PFSK-1 (cell line): Measurements from ENCODE around the gene PLAAT3.

Experiments
- FOXP2 ChIP-seq: optimal IDR thresholded peaks from 2 replicates; pipeline ENCODE3; 2011; ENCODE audit warnings: borderline replicate concordance, control low read depth, inconsistent platforms; ENCODE audit not compliant: insufficient read depth; ENCODE audit errors: extremely low read length, extremely low read depth
- POLR2AphosphoS5 ChIP-seq: IDR thresholded peaks from 2 replicates; pipeline ENCODE4 v1.6.1; 2012; ENCODE audit warnings: low read depth, mild to moderate bottlenecking, control low read depth, low read length, moderate library complexity
- REST ChIP-seq, 2 experiments: IDR thresholded peaks; 2 replicates each; pipeline versions ENCODE4 v1.6.1 to v1.8.0; 2011 to 2012; ENCODE audit warnings: low read depth in 2 of 2, low read length in 2 of 2, control low read depth in 1 of 2, inconsistent platforms in 1 of 2, mild to moderate bottlenecking in 1 of 2, moderate library complexity in 1 of 2; ENCODE audit not compliant: insufficient read depth in 1 of 2
- SIN3A ChIP-seq: IDR thresholded peaks from 2 replicates; pipeline ENCODE4 v1.6.1; 2012; ENCODE audit warnings: mild to moderate bottlenecking, low read length, moderate library complexity, borderline replicate concordance; ENCODE audit not compliant: insufficient read depth
- TAF1 ChIP-seq: IDR thresholded peaks from 2 replicates; pipeline ENCODE4 v1.6.1; 2012; ENCODE audit warnings: low read length, control low read depth, borderline replicate concordance; ENCODE audit not compliant: insufficient read depth

The PLAAT3 gene

GRCh38 chr11:63549411-63549810 is 64.8 kb downstream of the PLAAT3 start:
- TF ChIP-seq POLR2AphosphoS5 = no peak
- no peak for TF ChIP-seq SIN3A
- TF ChIP-seq TAF1 = no peak
- TF ChIP-seq REST (IDR thresholded peaks at IDR 0.05; ENCODE audit: insufficient read depth in 1 of 2, low read depth in 2 of 2, low read length in 2 of 2) = no peak
- no peak for TF ChIP-seq FOXP2

- no peak for TF ChIP-seq SIN3A
- TF ChIP-seq FOXP2 = no peak
- TF ChIP-seq REST (IDR thresholded peaks at IDR 0.05; ENCODE audit: insufficient read depth in 1 of 2, low read depth in 2 of 2, low read length in 2 of 2) = no peak
- TF ChIP-seq TAF1 = no peak
- TF ChIP-seq POLR2AphosphoS5 = no peak
These were observed 66.1 kb downstream of the PLAAT3 start for GRCh38 chr11:63548178-63548577.

GRCh38 chr11:63547061-63547460 is 67.2 kb downstream of the PLAAT3 start:
- TF ChIP-seq SIN3A (no peak), REST (IDR thresholded peaks at IDR 0.05; ENCODE audit: insufficient read depth in 1 of 2, low read depth in 2 of 2, low read length in 2 of 2) (no peak)

- TF ChIP-seq TAF1 = no peak
- no peak for TF ChIP-seq FOXP2
- TF ChIP-seq POLR2AphosphoS5 = no peak
- TF ChIP-seq SIN3A = no peak
- TF ChIP-seq REST (IDR thresholded peaks at IDR 0.05; ENCODE audit: insufficient read depth in 1 of 2, low read depth in 2 of 2, low read length in 2 of 2) = no peak
These were observed 70.5 kb downstream of the PLAAT3 start for GRCh38 chr11:63543711-63544110.

DNA sequence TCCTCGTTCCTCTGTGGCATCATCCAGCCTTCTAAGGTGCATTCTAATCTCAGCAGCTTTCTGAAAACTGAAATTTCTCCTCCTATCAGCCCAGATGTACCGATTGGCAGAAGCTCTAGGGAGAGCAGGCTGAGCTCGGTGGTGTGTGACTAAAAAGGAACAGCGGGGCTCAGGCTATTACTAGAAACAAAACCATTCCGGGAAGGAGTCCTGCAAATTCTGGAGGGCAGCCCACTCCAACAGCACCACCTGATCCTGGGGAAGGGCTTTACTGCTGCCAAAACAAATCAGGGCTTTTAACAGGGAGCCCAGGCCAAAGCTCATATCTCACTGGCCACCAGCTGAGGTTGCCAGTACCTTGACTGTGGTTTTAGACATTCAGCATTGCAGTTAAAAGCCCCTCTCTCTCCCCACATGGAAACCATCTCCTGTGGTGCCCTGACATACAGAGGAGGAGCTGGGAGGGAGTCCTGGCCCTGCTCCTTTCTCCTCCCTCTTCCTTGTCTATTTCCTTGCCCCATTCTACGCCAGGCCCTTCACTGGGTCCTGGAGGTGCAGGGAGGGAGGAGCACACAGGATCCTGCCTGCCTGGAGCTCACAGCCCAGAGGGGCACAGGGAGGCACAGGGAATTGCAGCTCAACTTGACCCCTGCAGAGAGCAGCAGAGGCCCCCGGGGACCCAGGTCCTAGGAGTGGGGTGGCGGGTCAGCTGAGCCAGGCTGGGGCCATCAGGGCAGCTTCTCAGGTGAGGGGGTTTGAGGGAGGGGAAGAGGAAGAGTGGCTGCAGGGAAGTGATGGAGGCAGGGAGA is 76.7 kb downstream of the PLAAT3 start:
- TF ChIP-seq REST (IDR thresholded peaks at IDR 0.05; ENCODE audit: insufficient read depth in 1 of 2, low read depth in 2 of 2, low read length in 2 of 2) = no peak
- TF ChIP-seq FOXP2 = no peak
- no peak for TF ChIP-seq SIN3A
- no peak for TF ChIP-seq POLR2AphosphoS5
- TF ChIP-seq TAF1 = no peak
